GM12801 (cell line): ENCODE measurements around the gene CYP4V2.

Source experiments
- TF ChIP-seq, protein P1 (sequence below): IDR thresholded peaks from one replicate; pipeline ENCODE4 v1.5.1; 2011; ENCODE audit warnings: control low read depth; ENCODE audit not compliant: insufficient read length; ENCODE audit errors: extremely low read depth

Gene CYP4V2

GRCh38 chr4:186168750-186169149, 22.6 kb upstream of the CYP4V2 start:
- TF ChIP-seq, protein P1, sequence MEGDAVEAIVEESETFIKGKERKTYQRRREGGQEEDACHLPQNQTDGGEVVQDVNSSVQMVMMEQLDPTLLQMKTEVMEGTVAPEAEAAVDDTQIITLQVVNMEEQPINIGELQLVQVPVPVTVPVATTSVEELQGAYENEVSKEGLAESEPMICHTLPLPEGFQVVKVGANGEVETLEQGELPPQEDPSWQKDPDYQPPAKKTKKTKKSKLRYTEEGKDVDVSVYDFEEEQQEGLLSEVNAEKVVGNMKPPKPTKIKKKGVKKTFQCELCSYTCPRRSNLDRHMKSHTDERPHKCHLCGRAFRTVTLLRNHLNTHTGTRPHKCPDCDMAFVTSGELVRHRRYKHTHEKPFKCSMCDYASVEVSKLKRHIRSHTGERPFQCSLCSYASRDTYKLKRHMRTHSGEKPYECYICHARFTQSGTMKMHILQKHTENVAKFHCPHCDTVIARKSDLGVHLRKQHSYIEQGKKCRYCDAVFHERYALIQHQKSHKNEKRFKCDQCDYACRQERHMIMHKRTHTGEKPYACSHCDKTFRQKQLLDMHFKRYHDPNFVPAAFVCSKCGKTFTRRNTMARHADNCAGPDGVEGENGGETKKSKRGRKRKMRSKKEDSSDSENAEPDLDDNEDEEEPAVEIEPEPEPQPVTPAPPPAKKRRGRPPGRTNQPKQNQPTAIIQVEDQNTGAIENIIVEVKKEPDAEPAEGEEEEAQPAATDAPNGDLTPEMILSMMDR: no peak

DNA sequence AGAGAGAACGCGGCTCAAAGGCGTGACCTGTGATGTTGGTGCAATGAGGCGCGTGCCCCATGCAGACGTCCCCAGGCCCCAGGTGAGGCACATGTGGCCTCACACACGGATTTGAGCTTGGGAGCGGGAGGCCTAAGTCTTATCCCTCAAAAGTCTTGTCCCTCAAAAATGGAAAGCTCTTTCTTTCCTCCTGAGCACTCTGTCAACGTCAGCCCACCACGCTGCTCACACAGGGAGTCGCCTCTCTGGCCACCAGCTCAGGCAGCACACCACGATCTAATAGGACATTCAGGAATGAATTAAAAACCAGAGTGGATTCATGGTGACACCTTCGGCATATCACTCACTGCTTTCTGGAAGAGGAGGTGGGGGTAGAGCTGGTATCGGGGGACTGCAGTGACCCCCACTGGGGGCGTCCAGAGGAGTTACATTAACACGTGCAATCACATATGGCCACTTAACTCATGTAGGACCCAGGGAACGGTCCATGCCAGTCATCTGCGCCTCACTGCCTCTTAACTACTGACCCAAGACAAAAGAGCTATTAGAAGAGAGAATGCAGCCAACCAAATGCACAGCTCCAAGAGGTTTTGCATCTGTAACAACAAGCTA, 21.9 kb upstream of the CYP4V2 start:
- TF ChIP-seq, protein P1: no peak

DNA sequence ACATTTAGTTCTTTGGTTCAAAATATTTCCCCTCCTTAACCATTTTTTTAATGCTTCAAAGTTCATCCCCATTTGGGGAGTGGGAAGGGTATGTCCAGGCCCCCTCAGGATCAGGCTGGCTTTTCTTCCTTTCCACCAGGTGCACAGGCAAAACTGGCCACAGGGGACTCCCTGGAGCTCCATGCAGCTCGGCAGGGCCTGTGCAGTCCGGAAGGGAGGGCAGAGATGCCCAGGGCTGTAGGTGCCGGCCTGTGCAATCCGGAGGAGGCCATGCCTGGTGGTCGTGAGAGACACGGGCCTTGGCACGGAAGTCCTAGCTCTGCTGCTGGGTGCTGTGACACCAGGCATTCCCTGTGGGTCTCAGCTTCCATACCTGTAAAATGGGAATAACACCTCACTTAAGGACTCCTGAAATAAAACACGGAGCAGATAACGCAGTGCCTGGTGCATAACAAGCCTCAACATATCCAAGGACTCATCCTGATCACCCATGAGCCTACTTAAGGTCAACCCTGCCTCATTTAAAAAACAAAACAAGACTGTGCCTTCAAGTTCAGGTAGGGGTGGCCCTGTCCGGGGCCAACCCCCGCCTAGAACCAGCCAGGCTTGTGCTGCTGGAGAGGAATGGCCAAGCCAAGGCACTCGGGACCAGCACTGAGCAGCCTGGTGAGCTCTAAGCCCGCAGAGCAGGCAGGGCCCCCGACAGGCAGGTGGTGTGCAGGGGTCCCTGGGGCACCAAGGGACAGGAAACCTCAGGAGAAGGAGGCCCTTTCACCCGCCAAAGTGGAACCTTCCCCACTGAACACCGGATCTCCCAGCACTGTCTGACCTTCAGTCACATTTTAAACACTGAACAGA, 21.2 kb upstream of the CYP4V2 start:
- TF ChIP-seq, protein P1: no peak

DNA sequence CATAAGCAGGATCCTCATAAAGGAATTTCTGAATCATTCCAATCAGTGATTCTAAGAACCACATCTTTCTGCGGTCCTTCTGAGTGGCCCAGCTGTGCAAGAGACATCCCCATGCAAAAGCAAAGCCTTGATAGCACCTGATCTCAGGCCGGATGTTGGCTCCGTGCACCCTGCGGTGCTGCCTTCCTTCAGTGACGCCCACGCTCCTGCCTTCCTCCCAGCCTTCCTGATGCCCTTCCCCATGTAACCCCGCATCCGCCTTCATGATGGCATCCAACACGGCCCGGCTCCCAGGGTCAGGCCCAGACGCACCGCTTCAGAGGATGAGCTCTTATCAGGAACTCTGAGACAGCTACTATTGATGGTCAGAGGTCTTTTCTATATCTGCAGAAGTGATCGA, 20.4 kb upstream of the CYP4V2 start:
- TF ChIP-seq, protein P1: no peak

DNA sequence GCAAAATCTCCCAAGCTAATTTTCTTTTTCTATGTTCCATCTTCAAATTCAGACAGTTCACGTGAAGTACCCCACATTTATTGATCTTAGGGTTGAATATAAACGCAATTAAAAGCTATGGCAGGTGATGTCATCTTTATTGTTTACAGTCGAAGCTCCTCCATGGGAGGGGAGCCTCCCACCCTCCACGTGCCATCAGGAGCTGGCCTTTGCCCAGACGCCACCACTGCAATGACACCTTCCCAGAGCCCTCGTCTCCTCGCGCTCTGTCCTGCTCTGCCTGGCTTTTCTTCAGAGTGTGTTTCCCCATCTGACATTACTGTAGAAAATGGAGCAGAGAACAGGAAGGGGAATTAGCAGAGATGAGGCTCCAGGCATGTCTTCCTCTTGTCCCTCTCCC, 18.8 kb upstream of the CYP4V2 start:
- TF ChIP-seq, protein P1: no peak

DNA sequence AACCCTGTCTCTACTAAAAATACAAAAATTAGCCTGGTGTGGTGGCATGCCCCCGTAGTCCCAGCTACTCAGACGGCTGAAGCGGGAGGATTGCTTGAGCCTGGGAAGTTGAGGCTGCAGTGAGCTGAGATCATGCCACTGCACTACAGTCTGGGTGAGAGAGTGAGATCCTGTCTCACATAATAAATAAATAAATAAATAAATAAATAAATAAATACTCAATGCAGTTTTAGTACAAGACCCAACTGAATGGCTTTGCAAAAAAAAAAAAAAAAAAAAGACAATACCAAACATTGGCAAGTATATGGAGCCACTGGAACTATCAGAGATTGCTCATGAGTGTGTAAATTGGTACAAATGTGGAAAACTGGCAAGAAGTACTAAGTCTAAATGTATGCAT, 3.3 kb upstream of the CYP4V2 start:
- TF ChIP-seq, protein P1: no peak

- TF ChIP-seq, protein P1: no peak
These were observed 1.7 kb upstream of the CYP4V2 start for GRCh38 chr4:186189656-186190055.
